H9 (cell line): Measurements from ENCODE around the gene MTSS2. TPM values are rescaled to one million over a fixed set of nuclear protein-coding genes. Genes with fewer than 3 reads are reported as not detected.

Experiments used
- DNase-seq: peaks from one replicate; pipeline ENCODE4 v3.0.0-alpha.2; 2017
- H2AFZ ChIP-seq: one replicate; pipeline ENCODE4 v1.6.1; 2013; ENCODE audit warnings: mild to moderate bottlenecking, low read length, control low read depth, moderate library complexity
- H2AK5ac ChIP-seq: 2 replicates; pipeline ENCODE4 v1.6.1; 2013; ENCODE audit warnings: low read length, control low read depth, mixed read lengths; ENCODE audit not compliant: insufficient read length
- H2BK120ac ChIP-seq: one replicate; pipeline ENCODE4 v1.6.1; 2013; ENCODE audit warnings: low read depth, mild to moderate bottlenecking, low read length, control low read depth, inconsistent platforms; ENCODE audit not compliant: poor library complexity, severe bottlenecking
- H2BK12ac ChIP-seq: 2 replicates; pipeline ENCODE4 v1.6.1; 2013; ENCODE audit warnings: low read length, control low read depth, mixed read lengths, low read depth; ENCODE audit not compliant: insufficient read length
- H2BK15ac ChIP-seq: 2 replicates; pipeline ENCODE4 v1.6.1; 2013; ENCODE audit warnings: low read depth, low read length, control low read depth
- H2BK20ac ChIP-seq: one replicate; pipeline ENCODE4 v1.6.1; 2013; ENCODE audit warnings: low read depth, mild to moderate bottlenecking, low read length, control low read depth, inconsistent platforms; ENCODE audit not compliant: poor library complexity, severe bottlenecking
- H2BK5ac ChIP-seq: 2 replicates; pipeline ENCODE4 v1.6.1; 2013; ENCODE audit warnings: low read length, control low read depth, mixed read lengths; ENCODE audit not compliant: insufficient read length
- H3K14ac ChIP-seq: 2 replicates; pipeline ENCODE4 v1.6.1; 2013; ENCODE audit warnings: low read length, control low read depth; ENCODE audit not compliant: insufficient read depth
- H3K18ac ChIP-seq: 2 replicates; pipeline ENCODE4 v1.6.1; 2013; ENCODE audit warnings: low read depth, mild to moderate bottlenecking, mixed read lengths, low read length, control low read depth; ENCODE audit not compliant: insufficient read length
- H3K23ac ChIP-seq: 2 replicates; pipeline ENCODE4 v1.6.1; 2013; ENCODE audit warnings: low read length, control low read depth, mixed read lengths, low read depth; ENCODE audit not compliant: insufficient read length
- H3K23me2 ChIP-seq: 2 replicates; pipeline ENCODE4 v1.6.1; 2013; ENCODE audit warnings: low read depth, mild to moderate bottlenecking, mixed read lengths, low read length, control low read depth; ENCODE audit not compliant: insufficient read length, poor library complexity, severe bottlenecking
- H3K27ac ChIP-seq: 2 replicates; pipeline ENCODE4 v1.5.1; 2013; ENCODE audit warnings: low read length, control low read depth, mixed read lengths, low read depth; ENCODE audit not compliant: insufficient read length
- H3K27me3 ChIP-seq: 2 replicates; pipeline ENCODE4 v1.6.1; 2013; ENCODE audit warnings: low read length, control low read depth, inconsistent platforms; ENCODE audit not compliant: insufficient read depth
- H3K4ac ChIP-seq: 2 replicates; pipeline ENCODE4 v1.6.1; 2013; ENCODE audit warnings: low read depth, mild to moderate bottlenecking, control low read depth, inconsistent platforms, low read length, moderate library complexity
- H3K4me1 ChIP-seq: 2 replicates; pipeline ENCODE4 v1.6.1; 2013; ENCODE audit warnings: low read length, control low read depth, inconsistent platforms; ENCODE audit not compliant: insufficient read depth
- H3K4me2 ChIP-seq: 2 replicates; pipeline ENCODE4 v1.6.1; 2013; ENCODE audit warnings: low read length, control low read depth, mixed read lengths; ENCODE audit not compliant: insufficient read length, insufficient read depth
- H3K56ac ChIP-seq: 2 replicates; pipeline ENCODE4 v1.6.1; 2013; ENCODE audit warnings: low read depth, mild to moderate bottlenecking, mixed read lengths, low read length, control low read depth; ENCODE audit not compliant: insufficient read length
- H3K79me1 ChIP-seq: 2 replicates; pipeline ENCODE4 v1.6.1; 2013; ENCODE audit warnings: low read depth, mild to moderate bottlenecking, moderate library complexity, low read length, control low read depth, inconsistent platforms; ENCODE audit not compliant: insufficient read depth, poor library complexity, severe bottlenecking
- H3K79me2 ChIP-seq: 2 replicates; pipeline ENCODE4 v1.6.1; 2013; ENCODE audit warnings: low read length, control low read depth, inconsistent platforms; ENCODE audit not compliant: insufficient read depth
- H3K9ac ChIP-seq: 2 replicates; pipeline ENCODE4 v1.6.1; 2013; ENCODE audit warnings: low read length, control low read depth, mixed read lengths; ENCODE audit not compliant: insufficient read length; ENCODE audit errors: extremely low read depth
- H3K9me3 ChIP-seq: one replicate; pipeline ENCODE4 v1.6.1; 2013; ENCODE audit warnings: low read depth, low read length, inconsistent platforms; ENCODE audit not compliant: control insufficient read depth
- H3T11ph ChIP-seq: one replicate; pipeline ENCODE4 v1.6.1; 2013; ENCODE audit warnings: mild to moderate bottlenecking, low read length, control low read depth, inconsistent platforms
- H4K20me1 ChIP-seq: one replicate; pipeline ENCODE4 v1.6.1; 2013; ENCODE audit not compliant: control insufficient read depth, insufficient read length, insufficient read depth
- H4K5ac ChIP-seq: 2 replicates; pipeline ENCODE4 v1.6.1; 2013; ENCODE audit warnings: low read depth, mild to moderate bottlenecking, mixed read lengths, low read length, control low read depth; ENCODE audit not compliant: insufficient read length
- H4K8ac ChIP-seq: replicated peaks from 2 replicates; pipeline ENCODE4 v1.6.1; 2013; ENCODE audit warnings: low read length, control low read depth, mixed read lengths, low read depth; ENCODE audit not compliant: insufficient read length
- H4K91ac ChIP-seq: 2 replicates; pipeline ENCODE4 v1.6.1; 2013; ENCODE audit warnings: low read depth, mild to moderate bottlenecking, moderate library complexity, mixed read lengths, low read length, control low read depth; ENCODE audit not compliant: insufficient read length
- H3K27ac Mint-ChIP-seq, 3 experiments: 2 replicates in 2 of 3; 3 replicates in 1 of 3; pipeline ENCODE4 v1.8.0; 2020 to 2021; ENCODE audit warnings: mixed read lengths in 3 of 3, mild to moderate bottlenecking in 1 of 3, moderate library complexity in 1 of 3
- H3K27me3 Mint-ChIP-seq: 2 replicates; pipeline ENCODE4 v1.8.0; 2021; ENCODE audit warnings: low read depth, mild to moderate bottlenecking, moderate library complexity, mixed read lengths
- H3K36me3 Mint-ChIP-seq, 3 experiments: 2 replicates in 2 of 3; 3 replicates in 1 of 3; pipeline ENCODE4 v1.8.0; 2020 to 2021; ENCODE audit warnings: low read depth in 3 of 3, mixed read lengths in 3 of 3; ENCODE audit not compliant: insufficient read depth in 1 of 3
- H3K4me1 Mint-ChIP-seq, 2 experiments: 2 replicates each; pipeline ENCODE4 v1.8.0; 2020; ENCODE audit warnings: mixed read lengths in 2 of 2
- H3K4me3 Mint-ChIP-seq, 2 experiments: 2 replicates in 1 of 2; 3 replicates in 1 of 2; pipeline ENCODE4 v1.8.0; 2020 to 2021; ENCODE audit warnings: mild to moderate bottlenecking in 2 of 2, mixed read lengths in 2 of 2, moderate library complexity in 1 of 2
- H3K9me3 Mint-ChIP-seq, 2 experiments: 2 replicates in 1 of 2; 3 replicates in 1 of 2; pipeline ENCODE4 v1.8.0; 2020; ENCODE audit warnings: mild to moderate bottlenecking in 2 of 2, mixed read lengths in 2 of 2, moderate library complexity in 1 of 2
- WGBS: extraction: QIAGEN DNeasy Blood & Tissue Kit; methylation state at CpG from one replicate; pipeline ENCODE4 v1.1.7; 2013; ENCODE audit warnings: missing lambda C conversion rate, low lambda C conversion rate, mixed read lengths; ENCODE audit not compliant: insufficient read length; ENCODE audit errors: extremely low coverage; 5-methylcytosine and 5-hydroxymethylcytosine counted together
- total RNA-seq: library from RNA; stranded (reverse); gene quantifications from 2 replicates; pipeline ENCODE4 v1.2.1, GENCODE V29; 2021
- TF ChIP-seq, protein P1 (sequence below): fragments of 200-600 bp; sonication (generic); conservative IDR thresholded peaks from 3 replicates; pipeline ENCODE4 v1.8.0; 2021; ENCODE audit warnings: antibody characterized with exemption, mild to moderate bottlenecking

Gene MTSS2
- total RNA-seq, 1 experiment from 2014 or later, result 41.0 TPM

DNA sequence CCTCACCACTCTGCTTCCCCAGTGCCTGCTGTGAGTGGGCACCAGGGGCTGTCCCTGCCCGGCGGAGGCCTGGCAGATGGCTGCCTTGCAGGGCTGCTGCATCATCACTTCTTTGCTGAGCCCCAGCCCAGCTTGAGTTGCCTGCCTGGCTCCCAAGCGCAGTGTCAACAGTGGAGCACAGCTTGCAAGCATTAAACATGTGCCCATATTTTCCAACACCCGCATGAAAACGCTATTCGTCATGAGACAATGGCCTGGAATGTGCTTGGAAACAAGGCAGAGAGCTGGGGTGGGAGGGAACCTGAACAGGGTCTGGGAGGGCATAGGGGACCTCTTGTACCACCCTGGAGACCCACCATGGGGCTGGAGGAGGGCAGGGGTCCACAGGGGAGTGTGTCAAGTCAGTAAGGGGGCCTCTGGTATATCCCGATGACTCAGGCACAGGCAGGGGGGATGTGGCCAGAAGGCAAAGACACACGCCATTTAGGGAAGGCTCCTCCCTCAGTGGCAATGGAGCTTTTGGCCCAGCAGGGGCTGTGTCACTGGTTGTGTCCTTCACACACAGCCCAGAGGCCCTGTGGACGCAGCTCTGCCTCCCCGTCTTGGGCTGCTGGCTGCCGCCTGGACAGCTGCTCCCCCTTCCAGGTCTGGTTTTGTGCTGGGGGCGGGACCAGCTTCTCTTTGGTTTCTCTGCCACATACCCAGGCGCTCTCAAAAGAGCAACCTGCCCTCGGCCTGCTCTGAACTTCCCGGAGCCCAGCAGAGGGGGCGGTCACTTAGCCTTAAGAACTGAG, 17.4 kb upstream of the MTSS2 start:
- H3K56ac ChIP-seq, result no peak overlapping the region
- no peak overlapping the region for H2BK5ac ChIP-seq
- H3K14ac ChIP-seq, result no peak overlapping the region
- H3K9me3 Mint-ChIP-seq, result no peaks in the 10 kb centered on the region; a peak in 1 of 5 replicates
- H3K18ac ChIP-seq, result no peak overlapping the region
- no peaks in the 10 kb centered on the region; the same call in 1 of the 2 replicates for H3K27me3 Mint-ChIP-seq
- no peak overlapping the region for H3K4me2 ChIP-seq
- peaks cover 4 to 11% (median 9%) of the 10 kb centered on the region in 3 experiments; a peak in 4 of 7 replicates for H3K36me3 Mint-ChIP-seq
- peaks cover 2% of the 10 kb centered on the region; the same call in 1 of the 2 replicates for H3K4me1 ChIP-seq
- no peak overlapping the region for H3K4me3 Mint-ChIP-seq
- peak; percentile 68 for DNase-seq
- no peak overlapping the region for H2BK20ac ChIP-seq
- H4K5ac ChIP-seq, result no peak overlapping the region
- H3K79me1 ChIP-seq, result no peaks in the 10 kb centered on the region
- H2AK5ac ChIP-seq, result no peak overlapping the region
- H4K91ac ChIP-seq, result no peak overlapping the region
- H3K79me2 ChIP-seq, result no peaks in the 10 kb centered on the region
- no peak overlapping the region for H3K23ac ChIP-seq
- H3K27ac ChIP-seq, result no peak overlapping the region
- H2AFZ ChIP-seq, result no peak overlapping the region
- peaks cover 30 to 36% of the 10 kb centered on the region in 2 experiments for H3K4me1 Mint-ChIP-seq
- H3K23me2 ChIP-seq, result no peaks in the 10 kb centered on the region
- no peak overlapping the region for H2BK12ac ChIP-seq
- peak overlapping the region in 1 of 3 experiments; percentile 85; a peak in 4 of 7 replicates for H3K27ac Mint-ChIP-seq
- no peak overlapping the region for H3K9ac ChIP-seq
- no peak overlapping the region for H3T11ph ChIP-seq
- H3K27me3 ChIP-seq, result no peaks in the 10 kb centered on the region
- H2BK120ac ChIP-seq, result no peak overlapping the region
- no peak overlapping the region for H4K8ac ChIP-seq
- TF ChIP-seq, protein P1, sequence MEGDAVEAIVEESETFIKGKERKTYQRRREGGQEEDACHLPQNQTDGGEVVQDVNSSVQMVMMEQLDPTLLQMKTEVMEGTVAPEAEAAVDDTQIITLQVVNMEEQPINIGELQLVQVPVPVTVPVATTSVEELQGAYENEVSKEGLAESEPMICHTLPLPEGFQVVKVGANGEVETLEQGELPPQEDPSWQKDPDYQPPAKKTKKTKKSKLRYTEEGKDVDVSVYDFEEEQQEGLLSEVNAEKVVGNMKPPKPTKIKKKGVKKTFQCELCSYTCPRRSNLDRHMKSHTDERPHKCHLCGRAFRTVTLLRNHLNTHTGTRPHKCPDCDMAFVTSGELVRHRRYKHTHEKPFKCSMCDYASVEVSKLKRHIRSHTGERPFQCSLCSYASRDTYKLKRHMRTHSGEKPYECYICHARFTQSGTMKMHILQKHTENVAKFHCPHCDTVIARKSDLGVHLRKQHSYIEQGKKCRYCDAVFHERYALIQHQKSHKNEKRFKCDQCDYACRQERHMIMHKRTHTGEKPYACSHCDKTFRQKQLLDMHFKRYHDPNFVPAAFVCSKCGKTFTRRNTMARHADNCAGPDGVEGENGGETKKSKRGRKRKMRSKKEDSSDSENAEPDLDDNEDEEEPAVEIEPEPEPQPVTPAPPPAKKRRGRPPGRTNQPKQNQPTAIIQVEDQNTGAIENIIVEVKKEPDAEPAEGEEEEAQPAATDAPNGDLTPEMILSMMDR, result peak; percentile 37; the same call in 2 of the 3 replicates
- no peak overlapping the region for H2BK15ac ChIP-seq
- H3K4ac ChIP-seq, result no peak overlapping the region
- H4K20me1 ChIP-seq, result no peaks in the 10 kb centered on the region
- no CpG with 5 or more reads among the region's 16 CpGs for WGBS
- H3K9me3 ChIP-seq, result no peaks in the 10 kb centered on the region
